Measurements from ENCODE around the gene SORCS2.

Gene SORCS2

DNA sequence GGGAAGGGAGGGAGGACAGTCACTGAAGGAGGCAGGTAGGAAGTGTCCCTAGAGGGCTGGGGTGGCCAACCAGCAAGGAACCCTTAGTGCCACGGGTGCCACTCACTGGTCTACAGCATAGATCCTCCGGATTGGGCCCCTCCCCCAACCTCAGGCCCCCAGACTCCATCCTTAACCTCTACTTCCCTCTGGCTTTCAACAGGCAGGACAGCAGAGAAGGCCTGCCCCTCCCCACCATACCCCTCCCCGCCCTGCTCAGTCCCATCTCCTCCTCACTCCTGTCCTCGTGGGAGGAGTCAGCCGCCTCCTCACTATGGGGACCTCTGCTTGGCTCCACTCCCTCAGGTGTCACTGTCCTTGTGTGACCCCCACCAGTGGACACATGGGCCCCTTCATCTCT, 320.1 kb downstream of the SORCS2 start:
- no peak for DNase-seq (ENCODE audit: low read depth)

- DNase-seq (ENCODE audit: low read depth) = no peak
Measured at GRCh38 chr4:7512946-7513345, 320.6 kb downstream of the SORCS2 start.

DNA sequence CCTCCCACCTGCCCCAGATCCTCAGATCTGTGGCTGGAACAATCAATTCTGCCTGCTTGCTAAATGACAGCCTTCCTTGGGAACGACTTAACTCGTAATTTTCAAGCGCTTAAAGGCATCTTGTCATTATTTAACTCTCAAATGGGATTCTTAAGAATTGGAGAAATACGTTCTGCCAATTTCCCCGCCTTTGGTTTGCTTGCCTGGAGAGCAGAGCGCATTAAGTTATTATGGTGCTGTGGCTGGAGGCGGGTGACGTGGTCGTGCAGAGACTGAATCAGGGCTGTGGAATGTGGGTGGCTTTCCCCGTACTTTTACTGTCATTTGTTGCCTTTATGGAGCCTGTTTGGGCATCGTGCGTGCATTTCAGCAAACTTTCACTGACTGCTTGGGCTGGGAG, 321.3 kb downstream of the SORCS2 start:
- DNase-seq (ENCODE audit: low read depth) = peak; percentile 41

GRCh38 chr4:7514281-7514680, 321.9 kb downstream of the SORCS2 start:
- DNase-seq (ENCODE audit: low read depth) = no peak

GRCh38 chr4:7514789-7515188, 322.5 kb downstream of the SORCS2 start:
- no peak for DNase-seq (ENCODE audit: low read depth)

DNA sequence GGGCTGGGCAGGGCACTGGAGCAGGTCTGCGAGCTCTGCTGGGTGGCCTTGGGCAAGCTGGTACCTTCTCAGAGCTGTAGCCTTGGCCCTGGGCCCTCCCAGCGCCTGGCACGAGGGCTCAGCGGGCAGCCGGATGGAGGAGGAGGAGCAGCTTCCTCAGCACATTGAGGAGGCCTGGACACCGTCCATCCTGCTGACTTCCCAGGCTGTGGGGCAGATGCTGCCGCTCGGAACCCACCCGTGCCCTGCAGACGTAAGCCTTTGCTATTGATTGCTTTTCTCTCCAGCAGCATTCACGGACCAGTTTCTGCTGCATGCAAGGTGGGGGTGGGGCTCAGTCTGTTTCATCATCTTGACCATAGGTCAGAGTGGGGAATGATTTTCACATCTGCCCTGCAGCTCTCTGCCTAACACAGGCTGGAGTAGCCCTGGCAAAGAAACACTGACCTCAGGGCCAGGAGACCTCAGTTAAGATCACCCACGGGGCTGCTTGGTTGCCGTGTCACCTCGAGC, 323.1 kb downstream of the SORCS2 start:
- no peak for DNase-seq (ENCODE audit: low read depth)

- DNase-seq (ENCODE audit: low read depth) = no peak
Measured at GRCh38 chr4:7516096-7516772, 323.9 kb downstream of the SORCS2 start.

GRCh38 chr4:7516773-7517144, 324.4 kb downstream of the SORCS2 start:
- DNase-seq (ENCODE audit: low read depth) = no peak

- DNase-seq (ENCODE audit: low read depth) = no peak
Measured at GRCh38 chr4:7518871-7519637, 326.7 kb downstream of the SORCS2 start.

DNA sequence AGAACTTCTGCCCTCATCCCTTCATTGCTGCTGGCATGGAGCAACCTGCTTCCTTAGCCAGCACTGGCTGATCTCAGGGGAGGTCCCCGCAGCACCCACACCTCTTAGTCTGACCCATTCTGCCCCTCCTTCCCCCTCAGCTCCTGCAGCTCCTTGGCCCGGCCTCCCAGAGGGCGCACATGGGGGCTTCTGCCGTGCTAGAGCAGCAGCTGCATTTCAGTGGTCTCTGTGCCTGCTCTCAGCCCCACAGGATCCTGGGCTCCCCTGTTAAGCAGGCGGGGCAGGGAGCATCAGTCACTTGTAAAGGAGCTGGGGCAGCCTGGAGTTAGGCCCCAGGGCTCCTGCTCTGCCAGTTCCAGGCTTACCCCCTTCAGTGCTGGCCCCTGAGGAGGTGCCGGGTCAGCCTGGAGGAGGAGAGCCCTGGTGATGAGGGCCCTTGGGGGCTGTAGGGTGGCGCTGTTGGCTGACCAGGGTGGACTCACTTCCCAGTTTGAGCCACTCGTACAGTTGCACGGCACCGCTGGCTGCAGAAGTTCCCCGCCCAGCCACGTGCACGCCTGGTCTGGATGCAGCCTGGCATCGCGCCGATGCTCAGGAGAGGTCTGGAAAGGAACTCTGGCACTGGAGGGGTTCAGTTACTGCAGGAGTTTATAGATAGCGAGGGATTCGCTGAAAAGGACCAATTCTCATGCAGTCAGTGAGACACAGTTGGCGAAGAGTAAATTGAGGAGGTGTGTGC, 327.5 kb downstream of the SORCS2 start:
- no peak for DNase-seq (ENCODE audit: low read depth)

- no peak for DNase-seq (ENCODE audit: low read depth)
Measured at GRCh38 chr4:7521666-7522065, 329.3 kb downstream of the SORCS2 start.

DNA sequence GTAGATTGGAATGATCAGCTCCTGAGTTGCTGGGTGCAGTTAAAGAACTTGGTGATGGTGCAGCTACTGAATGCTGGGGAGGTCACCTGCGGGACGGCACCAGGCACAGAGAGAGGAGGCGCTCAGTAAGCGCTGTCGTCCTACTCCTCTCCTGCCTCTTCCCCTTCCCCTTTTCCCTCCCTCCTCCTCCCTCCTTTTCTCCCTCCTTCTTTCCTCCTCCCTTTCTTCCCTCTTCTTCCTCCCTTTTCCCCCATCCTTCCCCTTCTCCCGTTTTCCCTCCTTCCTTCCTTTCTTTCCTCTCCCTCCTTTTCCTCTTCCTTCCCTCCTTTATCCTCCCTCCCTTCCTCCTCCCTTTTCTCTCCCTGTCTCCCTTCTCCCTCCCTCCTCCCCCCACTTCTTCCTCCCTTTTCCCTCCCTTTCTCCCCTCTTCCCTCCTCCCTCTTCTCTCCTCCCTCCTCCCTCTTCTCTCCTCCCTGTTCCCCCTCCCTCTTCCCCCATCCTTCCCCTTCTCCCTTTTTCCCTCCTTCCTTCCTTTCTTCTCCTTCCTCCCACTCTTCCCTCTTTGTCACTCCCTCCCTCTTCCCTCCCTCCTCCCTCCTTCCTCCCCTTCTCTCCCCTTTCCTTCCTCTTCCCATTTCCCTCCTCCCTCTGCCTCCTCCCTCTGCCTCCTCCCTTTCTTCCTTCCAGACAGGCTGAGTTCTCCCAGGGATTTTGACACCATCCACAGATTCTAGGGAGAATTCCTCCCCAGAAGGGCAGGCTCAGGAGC, 330.3 kb downstream of the SORCS2 start:
- DNase-seq (ENCODE audit: low read depth) = no peak

DNA sequence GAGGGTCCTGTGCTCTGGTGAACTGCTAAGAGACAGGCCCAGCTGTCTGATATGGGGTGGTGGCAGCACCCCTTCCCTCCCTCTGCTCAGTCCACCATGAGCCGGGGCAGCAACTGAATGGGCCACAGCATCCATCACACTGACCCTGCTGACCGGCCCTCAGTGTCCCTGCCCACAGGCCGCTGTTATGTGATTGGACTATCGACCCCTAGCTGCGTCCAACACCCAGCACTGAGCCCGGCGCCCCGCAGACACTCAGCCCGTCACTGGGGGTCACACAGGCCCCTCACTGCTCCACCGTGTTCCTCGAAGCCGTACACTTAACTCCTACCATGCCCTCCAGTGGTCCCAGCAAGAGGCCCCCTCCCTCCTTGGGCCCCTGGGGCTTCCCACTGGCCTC, 331.2 kb downstream of the SORCS2 start:
- no peak for DNase-seq (ENCODE audit: low read depth)

DNA sequence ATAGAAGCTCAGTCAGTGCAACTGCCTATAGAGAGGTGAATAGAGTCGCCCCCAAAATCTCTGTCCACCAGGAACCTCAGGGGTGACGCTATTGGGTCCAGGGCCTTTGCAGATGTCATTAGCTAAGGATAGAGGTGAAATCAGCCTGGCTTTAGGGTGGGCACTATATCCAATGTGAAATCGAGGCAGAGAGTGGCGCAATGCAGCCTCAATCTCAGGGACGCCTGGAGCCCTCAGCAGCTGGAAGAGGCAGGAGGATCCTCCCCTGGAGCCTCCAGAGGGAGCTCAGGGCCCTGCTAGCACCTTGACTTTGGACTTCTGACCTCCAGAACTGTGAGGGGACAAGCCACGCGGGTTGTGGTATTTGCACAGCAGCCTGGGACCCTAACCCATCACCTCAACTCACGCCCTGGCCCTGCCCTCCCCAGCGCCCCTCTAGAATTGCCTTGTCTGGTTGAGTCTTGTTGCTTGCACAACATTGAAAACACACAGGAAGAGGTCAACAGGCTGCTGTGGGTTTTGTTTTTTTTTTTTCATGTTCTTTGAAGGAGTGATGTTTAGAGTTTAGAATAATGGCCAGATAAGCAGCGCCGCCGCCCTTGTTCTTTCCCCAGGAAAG, 331.8 kb downstream of the SORCS2 start:
- DNase-seq (ENCODE audit: low read depth) = no peak

DNA sequence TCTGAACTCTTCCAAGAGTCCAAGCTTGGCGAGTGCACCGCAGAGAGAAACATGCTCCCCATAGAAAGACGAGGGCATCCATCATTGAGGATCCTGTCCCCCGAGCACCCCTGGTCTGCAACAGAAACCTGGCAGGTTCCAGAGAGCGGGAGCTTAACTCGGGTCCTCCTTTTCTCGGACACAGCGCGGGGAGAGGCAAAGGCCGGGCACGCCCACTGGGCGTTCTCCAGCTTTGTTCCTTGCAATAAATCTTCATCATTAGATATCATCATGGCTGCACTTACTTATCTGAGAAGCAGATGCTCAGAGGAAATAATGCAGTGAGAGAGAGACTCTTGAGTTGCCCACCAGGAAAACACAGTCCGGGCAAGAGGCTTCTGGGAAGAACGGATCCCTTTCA, 332.5 kb downstream of the SORCS2 start:
- no peak for DNase-seq (ENCODE audit: low read depth)

- no peak for DNase-seq (ENCODE audit: low read depth)
Measured at GRCh38 chr4:7526491-7526890, 334.2 kb downstream of the SORCS2 start.

DNA sequence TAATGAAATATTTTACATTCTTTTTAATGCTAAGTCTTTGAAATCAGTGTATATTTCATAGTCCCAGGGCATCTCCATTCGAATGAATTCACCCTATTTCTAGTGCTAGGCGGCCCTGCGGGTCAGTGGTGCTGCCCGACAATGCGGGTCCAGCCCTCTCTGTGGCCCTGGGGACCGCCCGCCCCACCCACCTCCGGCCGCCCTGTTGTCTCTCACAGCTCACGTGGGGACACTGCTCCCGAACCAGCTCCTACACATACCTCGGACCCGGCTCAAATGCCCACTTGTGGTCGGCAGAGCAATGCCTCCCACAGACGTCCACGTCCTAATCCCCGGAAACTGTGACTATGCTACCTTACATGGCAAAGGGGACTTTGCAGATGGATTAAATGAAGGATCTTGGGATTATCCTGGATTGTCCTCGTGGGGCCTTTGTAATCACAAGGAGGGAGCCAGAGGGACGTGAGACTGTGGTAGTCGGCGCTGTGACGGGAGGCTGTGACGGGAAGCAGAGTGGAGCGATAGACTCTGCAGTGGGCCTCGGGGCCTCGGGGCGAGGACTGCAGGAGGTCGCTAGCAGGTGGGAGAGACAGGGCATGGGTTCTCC, 334.7 kb downstream of the SORCS2 start:
- no peak for DNase-seq (ENCODE audit: low read depth)

DNA sequence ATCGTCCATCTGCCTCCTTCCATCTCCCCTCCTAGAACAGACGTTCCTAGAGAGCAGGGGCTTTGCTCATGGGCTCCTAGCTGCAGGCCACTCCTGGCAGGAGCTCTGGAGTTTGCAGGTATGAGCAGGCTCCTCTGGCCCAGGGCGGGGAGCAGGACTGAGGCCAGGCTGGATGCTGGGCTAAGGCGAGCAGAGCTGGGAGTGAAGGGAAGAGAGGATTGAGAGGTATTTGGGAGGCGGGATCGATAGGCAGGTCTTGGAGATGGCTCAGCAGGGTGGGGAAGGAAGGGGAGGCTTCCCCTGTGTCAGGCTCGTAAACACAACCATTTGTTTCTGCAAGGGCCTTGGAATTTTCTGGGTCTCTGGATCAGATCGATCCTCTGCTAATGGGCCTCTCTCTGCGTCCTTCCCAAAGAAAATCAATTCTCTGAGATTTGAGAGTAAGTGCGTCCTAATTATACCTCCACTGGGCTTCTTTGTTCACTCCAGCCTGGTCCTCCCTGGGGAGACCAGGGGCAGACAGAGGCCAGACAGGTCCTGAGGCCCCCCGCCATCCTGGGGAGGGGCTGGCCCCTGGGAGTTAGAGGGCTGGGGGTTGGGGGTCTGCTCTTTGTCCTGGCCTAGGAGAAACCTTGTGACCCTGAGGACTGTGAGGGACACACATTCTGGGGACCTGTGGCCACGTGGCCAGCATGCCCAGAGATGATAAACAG, 337.2 kb downstream of the SORCS2 start:
- DNase-seq (ENCODE audit: low read depth) = no peak

GRCh38 chr4:7530082-7530481, 337.7 kb downstream of the SORCS2 start:
- DNase-seq (ENCODE audit: low read depth) = no peak

GRCh38 chr4:7530932-7531639, 338.7 kb downstream of the SORCS2 start:
- DNase-seq (ENCODE audit: low read depth) = no peak

Data from GM04504 (cell line).